ENCODE results near the gene GARIN5B.

- TF ChIP-seq POLR2A (IDR thresholded peaks at IDR 0.05; ENCODE audit: control extremely low read depth in 1 of 2, low read depth in 2 of 2, low read length in 2 of 2) (no peak), CTCF (IDR thresholded peaks at IDR 0.05; ENCODE audit: control extremely low read depth in 1 of 3, insufficient read depth in 1 of 3, low read depth in 1 of 3, low read length in 3 of 3) (no peak), SP1 (IDR thresholded peaks at IDR 0.05; ENCODE audit: low read depth, low read length) (no peak), ATF3 (IDR thresholded peaks at IDR 0.05; ENCODE audit: insufficient read depth, low read depth, low read length) (no peak), EZH2 (IDR thresholded peaks at IDR 0.05; ENCODE audit: low read depth, low read length, severe bottlenecking) (no peak), BRCA1 (IDR thresholded peaks at IDR 0.05; ENCODE audit: low read depth, low read length) (no peak)
These were observed 52.6 kb downstream of the GARIN5B start for GRCh38 chr19:55310498-55310897.

Measured in H1 (cell line).